ENCODE data around the gene METTL25.

The METTL25 gene

DNA sequence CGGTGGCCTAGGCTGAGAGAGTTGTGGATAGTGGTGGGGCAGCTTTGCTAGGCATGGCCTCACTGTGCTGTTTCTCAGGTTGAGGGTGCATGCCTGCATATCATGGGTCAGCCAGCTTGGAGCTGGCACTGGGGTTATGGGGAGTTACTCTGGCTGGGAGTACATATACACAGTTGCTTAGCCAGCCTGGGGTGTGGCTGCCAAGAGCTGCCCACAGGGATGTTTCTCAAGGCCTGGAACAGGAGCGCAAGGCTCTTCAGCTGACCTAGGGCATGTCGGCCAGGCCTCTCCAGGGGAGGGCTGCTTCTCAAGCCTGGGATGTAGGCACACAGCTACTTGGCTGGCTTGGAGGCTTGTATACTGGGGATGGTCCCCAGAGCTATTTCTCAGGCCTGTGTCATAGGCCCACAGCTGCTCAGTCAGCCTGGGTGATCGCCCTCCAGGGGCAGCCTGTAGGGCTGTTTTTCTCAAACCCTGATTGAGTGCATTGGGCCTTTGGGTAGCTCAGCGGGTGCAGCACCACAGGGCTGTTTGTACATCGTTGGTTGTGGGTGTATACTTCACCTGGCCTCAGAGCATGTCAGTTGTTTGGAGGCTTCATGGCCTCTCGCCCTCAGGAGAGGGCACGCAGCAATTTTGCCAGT, 114.9 kb downstream of the METTL25 start:
- DNase-seq, result no peak

DNA sequence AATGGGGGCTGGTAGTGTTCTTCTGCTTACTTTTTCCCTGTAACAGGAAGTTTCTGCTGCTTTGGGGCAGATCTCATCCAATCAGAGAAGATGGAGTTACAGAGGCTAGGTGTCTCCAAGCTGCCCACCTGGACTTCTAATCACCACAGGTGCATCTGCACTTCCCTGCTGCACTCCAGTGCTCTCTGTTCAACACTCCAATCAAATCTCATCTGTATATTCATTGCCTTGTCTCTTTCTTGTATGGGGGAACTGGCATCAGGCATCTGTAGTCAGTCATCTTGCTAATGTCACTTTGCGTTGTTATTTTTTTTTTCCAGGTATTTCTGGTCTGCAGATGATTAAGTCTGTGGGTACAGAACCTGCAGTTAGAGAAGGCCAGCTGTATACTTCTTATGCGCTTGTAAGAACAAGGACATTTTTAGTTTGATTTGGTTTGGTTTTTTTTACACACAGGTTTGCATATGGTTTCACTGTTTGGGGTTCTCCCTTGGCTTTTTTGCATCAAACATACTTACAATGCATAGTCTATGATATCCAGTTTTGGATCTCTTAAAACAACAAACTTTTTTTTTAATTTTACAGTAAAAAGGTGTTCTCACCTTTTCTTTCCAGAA, 116.0 kb downstream of the METTL25 start:
- no peak for DNase-seq

DNA sequence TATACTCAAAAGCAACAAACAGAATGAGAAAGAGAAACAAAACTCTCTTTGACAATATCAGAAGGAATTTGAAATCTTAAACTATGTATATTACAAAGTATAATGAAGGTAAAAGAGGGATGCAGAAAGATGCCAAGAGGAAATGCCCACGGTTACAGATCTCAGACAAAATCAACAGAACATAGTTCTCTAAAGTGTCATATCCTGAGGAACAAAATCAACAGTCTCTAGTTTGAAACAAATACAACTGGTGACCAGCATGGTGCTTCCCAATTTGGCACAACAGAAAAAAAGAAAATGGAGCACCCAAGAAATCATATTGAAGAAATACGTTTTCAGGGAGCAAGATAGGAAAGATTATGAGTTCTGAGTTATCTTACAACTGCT, 116.5 kb downstream of the METTL25 start:
- DNase-seq, result no peak

DNA sequence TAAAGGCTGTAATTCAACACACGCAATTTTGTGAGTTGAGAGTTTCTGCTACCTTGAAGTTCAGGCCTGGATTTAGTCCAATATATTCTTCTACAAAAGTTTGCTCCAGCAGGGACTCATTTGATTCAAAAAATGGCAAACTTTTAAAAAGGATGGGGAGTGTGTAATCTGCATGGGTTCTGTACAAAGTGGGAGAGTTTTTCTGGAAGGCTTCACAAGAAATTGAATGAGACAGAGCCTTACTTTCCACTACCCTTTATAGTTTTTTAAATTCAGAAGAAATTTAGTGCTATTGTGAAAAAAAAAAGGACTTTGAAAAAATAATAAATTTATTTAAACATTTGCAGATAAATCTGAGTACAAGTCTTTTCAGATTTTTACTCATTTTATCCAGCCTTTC, 116.9 kb downstream of the METTL25 start:
- no peak for DNase-seq

DNA sequence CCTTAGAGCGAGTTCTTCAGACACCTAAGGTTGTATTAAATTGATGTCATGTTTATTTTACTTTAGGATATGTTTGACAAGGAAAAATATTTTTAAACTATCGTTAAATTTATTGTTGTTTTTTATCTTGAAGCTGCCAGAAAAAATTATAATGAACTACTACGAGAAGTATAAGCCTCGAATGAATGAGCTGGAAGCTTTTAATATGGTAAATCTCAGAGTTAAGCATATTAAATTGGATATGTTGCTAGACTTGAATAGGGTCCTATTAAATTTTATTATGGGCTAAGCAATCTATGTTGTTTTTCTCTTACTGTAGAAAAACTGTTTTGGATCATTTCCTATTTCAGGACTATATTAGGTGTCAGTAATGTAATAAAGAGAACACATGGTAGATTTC, 118.2 kb downstream of the METTL25 start:
- no peak for DNase-seq

DNA sequence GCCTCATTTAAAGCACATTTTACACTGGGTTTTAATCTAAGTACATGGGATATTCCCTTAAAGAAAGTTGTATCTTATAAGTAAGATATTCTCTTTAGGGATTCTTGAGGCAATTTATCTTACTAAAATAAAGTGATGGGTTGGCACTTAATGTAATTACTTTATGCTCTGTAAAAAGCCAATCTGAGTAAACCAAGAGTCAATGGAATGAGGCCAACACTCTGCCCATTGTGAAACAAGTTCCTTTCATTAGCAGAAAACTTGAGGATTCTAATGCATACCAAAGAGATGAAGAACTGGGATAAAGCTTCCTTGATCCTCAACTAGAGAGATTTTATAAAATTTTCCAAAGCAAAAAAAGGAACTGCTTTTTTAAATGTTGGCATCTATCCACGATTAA, 121.2 kb downstream of the METTL25 start:
- no peak for DNase-seq

DNA sequence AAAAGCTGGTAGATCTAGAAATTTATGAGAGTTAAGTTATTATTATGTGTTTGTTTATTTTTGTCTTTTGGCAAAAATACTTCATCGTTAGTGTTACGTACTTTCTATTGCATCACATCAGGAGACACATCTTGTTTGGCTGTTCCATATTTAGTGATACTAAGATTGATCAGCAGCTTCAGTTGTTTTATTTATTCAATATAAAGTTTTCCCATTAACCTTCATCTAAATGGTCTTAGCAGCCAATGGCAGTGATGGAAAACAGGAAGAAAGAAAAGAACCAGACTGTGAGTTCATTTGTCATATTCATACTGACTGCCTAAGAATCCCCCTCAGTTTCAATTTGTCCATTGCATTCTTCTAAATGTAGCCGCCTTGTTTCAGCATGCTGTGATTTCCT, 122.3 kb downstream of the METTL25 start:
- no peak for DNase-seq

DNA sequence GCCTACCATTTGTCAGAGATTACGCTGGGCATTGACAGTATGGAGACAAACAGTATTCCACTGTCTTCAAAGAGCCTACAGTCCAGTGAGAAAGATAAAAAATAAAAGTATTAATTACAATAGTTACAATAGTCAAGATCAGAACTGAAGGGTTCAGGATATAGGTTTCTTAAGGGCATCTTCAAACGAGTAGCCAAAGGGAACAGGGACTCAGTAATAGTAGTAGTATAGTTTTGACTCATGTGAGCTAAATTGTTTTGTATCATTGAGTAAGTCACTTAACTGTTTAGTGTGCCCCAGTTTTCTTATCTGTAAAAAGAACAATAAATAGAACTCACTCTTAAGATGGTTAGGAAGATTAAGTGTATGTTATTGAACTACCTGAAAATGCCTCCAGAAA, 123.6 kb downstream of the METTL25 start:
- no peak for DNase-seq

DNA sequence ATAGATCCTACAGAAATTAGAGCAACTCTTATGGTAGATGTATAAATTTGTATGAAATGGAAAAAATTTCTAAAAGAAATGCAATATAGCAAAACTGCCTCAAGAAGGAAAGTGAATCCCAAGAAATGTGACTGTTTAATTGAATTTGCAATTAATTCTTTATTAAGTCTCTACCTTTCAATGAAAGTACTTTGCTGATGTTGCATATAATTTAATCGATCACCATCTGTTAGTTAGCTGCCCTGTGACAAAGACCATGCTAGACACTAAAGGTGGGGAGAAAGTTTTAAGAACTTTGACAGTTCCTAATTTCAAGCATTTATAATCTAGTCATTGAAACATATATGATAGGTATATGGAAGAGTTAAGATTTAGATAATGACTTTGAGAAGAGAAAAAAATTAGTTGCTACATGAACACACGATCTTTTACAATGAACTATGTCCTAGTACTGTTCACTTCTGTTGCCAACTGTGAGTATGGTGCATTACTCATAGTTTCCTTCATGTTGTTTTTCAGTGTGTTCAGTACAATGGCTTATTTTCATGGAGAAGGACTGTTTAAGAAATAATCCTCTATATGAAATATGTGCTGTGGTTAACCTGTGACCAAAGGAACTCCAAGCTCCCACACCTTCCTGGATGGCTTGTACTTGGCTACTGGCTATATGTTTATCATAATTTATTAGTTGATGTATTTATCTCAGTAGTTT, 128.4 kb downstream of the METTL25 start:
- DNase-seq, result no peak

DNA sequence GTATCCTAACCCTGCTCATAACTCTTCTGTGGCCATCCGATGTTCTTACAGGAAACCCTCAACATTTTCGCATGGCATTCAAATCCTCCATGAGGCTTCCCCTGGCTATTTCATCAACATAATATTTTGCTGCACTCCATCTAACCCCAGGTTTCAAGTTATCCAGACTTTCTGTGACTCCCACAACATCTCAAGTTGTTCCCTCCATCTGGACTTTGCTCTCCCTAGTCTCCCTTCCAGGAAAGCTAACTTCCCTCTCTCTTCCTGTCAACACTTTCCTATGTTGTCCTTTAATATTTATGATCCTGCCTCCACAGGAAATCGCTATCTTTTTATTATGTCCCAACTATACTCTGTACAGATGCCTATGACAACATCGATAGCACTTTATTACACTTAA, 146.1 kb downstream of the METTL25 start:
- DNase-seq, result no peak

DNA sequence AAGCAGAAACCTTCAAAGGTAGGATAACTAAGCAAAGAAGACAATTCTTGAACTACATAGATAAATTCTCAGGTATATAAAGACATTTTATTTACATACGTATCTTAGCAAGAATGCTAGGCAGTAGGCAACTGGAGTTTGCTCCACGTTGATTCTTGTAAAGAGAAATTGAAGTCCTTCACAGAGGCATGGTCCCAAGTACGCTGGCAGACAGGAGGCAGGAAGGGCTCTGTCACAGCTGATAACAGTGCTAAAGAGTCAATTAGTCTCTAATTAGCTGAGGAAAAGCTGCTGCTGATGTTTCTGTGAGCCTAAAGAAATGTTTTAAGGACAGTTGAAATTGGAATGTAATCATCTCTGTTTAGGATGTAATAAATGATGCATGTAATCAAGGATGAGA, 146.8 kb downstream of the METTL25 start:
- no peak for DNase-seq

DNA sequence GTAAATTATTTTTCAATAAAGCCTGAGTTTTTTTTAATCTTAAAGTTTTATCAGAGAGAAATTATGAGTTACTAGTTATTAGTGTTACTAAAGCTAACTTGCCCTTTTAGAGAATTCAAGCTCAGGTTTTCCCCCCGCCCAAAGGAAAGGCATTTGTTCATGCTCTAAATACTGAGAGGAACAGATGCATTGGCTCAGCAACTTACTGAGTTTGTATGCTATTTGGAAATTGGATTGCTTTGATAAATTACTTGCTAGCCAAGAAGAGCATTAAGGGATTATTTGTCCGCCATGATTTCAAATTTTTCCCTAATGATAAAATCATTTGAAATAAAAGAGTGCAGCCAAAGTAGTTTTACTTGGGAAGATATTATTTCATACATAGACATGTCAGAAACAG, 149.4 kb downstream of the METTL25 start:
- no peak for DNase-seq

DNA sequence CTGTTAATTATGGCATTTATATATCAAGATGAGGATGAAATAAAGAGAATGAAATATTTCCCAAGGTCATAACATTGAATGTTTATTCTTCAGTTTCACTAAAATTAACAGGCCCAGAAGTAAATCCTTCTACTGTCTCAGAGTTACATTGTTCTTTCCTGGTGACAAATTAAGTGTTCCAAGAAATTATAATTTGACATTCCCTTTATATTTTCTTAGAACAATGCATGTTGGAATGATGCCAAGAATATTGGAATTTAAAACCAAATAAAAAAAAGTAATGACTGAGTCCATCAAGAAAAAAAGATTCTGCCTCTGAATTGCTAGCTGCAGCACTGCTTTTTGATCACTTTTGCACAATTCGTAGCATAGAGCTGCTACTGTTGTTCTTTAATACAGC, 152.1 kb downstream of the METTL25 start:
- DNase-seq, result no peak

DNA sequence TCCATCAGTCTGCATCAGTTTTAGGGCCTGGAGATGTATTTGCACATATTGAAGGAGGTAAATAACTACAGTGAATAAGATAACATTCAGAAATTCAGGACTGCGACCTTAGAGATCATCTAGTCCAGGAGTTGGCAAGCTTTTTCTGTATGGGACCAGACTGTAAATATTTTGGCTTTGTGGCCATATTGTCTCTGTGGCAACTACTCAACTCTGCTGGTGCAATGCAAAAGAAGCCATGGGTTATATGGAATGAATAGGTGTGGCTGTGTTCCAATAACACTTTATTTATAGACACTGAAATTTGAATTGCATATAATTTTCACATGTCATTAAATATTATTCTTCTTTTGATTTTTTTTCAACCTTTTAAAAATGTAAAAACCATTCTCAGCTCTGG, 156.6 kb downstream of the METTL25 start:
- no peak for DNase-seq

DNA sequence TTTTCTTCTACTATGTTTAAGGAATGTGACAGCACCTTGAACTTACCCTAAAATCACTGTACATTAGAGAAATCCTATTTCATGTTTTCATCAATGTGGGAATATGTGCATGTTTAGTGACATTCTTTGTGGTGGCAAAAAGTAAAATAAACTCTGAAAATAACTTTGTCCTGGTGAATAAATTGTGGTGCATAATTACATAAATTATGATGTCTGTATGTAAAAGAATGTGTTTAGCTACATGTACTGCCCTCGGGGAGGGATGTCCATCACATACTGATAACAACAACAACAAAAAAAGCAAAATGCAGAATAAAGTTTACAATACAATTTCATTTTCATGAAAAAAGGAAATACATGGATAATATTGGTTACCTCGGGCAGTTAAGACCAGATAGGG, 157.3 kb downstream of the METTL25 start:
- DNase-seq, result no peak

DNA sequence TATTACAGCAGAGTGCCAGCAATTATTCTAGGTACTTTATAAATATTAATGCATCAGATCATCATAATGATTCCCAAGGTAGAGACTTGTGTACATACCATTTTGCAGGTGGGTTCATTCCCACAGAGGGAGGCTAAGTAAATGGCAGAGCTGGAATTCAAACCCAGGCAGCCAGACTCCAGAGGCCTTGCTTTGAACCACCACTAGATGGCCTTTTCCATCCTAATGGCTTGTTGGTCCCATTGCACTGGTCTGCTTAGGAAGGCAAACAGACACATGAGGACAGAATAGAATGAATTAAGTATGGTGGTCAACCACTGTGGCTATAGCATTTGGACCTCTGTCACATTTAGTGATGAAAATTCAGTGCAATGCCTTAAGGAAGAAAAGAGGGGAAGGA, 158.7 kb downstream of the METTL25 start:
- peak; percentile 22 for DNase-seq

DNA sequence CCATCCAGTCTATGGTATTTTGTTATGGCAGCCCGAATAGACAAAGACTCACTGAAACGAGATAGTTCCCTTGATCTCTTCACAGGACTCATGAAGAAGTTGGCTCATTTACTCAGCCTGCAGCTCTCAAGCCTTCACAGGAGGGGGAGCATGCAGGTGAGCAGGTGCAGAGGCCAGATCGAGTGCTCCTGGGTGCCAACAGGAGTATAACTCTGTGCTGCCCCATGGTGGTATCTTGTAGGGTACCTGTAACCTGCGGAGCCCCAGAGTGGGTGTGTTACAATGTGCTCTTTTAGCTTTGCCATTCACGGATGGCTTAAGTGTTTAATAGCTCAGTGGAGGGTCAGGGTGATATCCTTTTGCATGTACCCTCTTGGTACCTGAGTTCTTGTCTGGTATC, 159.5 kb downstream of the METTL25 start:
- DNase-seq, result no peak

DNA sequence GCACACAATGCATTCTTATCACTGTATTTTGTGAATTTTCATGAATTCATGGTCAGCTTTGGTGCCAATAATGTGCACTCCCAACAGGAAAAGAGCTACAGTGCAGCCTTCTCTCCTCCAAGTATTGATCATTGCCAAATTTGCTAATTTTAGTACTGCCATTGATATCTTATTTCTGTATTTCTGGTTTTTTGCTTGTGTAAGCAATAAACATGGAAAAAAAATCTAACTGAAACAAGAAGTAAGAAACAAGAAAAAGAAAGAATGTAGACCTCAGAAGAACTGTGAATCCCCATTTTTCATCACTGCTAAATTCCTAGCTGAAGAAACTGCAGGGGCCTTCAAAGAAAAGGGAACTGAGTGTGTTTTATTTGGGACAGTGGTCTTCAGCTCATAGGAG, 161.2 kb downstream of the METTL25 start:
- DNase-seq, result no peak

DNA sequence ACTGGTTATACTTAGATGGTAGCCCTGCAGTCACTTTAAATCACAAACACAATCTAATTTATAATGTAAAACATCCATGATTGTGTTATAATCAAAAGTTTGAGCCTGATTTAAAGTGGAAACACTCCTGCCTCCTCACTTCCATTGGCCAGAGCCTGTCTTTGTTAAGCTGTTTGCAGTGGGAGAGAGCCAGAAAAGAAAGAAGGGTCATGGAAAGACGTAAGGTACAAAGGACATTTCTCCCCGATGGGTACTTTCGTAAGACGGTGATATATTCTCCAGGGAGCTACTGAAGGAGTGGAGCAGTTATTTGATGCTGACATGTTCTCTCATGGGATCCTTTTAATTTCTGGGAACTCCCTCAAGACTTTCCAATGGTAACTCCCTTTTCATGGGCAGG, 164.0 kb downstream of the METTL25 start:
- no peak for DNase-seq

DNA sequence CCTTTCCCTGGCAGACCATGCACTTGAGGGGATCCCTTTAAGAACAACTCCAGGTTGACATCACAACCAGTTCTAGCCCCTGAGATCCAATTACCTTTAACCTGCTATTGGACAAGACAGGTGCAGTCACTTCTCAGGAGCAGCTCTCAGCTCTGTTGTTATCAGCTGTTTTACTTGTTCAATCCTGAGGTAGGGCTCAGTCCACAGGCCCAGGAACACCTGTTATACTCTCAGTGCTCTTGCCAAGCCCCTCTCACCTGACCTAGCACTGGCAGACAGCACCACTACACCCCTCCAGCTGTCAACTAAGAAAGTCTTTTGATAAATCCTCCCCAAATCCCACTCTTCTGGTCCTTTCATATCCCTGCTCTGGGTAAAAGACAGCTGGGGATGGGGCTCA, 164.4 kb downstream of the METTL25 start:
- no peak for DNase-seq

DNA sequence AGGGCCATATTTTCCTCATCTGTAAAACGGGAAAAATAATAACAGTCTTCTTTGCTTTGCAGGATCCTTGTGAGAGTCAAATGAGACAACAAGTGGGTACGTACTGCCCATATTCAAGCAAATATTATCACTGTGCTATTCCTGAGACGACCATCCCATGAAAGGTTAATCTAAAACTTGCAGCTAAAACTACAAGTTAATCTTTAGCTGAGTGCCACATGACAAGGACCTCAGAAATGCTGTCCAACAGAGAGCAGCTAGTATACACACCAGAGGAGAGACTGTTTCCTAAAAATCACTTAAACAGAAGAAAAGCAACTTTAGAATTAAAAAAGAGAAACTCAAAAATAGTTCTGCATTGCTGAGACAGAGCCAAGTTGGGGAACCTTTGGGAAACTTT, 165.7 kb downstream of the METTL25 start:
- DNase-seq, result peak; percentile 51

DNA sequence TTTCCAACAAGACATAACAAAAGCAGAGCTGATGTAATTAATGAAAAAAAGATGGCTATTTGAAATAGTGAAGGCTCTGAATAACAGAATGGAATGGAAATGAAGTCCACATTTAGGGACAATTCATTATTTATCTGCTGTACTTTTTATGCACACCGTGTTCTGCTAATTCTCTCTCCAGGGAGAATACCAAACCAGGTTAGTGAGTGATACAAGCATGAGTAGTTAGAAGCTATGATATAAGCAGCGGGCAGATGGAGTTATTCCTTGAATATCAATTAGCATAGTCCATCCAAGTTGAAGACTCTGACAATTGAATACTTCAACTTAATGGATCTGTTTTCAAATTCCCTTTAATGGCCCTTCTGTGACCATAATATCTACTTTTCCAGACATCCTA, 166.3 kb downstream of the METTL25 start:
- DNase-seq, result peak; percentile 7

DNA sequence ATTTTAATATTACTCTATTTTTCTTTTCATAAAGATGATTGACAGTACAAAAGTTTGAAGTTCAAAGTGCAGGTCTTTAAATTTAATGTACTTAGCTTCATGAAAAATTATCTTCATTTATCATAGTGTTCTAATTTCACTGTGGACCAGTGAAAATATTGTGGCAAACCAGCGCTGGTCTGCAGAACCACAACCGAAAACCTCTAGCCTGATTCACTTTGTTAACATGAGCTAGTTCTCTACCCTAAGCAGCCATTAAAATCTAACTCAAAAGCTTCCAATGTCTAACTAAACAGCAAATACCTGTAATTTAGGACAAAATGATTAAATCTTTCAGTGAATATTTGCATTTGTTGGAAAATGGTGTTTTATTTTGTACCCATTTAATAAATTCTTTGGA, 167.3 kb downstream of the METTL25 start:
- DNase-seq, result no peak

DNA sequence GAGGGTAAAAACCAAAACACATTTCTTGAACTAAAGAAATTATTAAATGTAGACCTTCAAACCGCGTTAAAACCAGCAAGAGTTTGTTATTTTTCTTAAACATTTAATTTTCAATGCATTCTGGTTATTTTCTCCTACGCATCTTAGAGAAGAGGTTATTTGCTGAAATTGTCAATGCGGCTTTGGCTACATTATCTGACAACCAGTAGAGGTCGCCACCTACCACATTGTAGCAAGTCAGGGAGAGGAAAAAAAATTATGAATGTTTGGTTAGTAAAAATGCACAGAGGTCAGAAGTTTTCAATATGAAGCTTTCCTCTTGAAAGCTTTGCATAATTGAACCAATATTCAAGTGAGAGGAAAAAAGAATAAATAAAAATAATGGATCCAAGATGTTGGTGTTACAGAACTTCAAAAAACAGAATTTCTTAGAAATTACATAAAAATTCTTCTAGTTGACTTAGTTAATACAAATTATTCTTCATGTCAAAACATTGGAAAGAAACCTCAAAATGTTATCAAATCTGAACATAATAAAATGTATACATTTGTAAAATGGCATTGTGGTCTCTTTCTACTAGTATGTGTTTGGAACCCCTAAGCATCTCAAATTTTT, 168.9 kb downstream of the METTL25 start:
- peak; percentile 43 for DNase-seq
